Activated CD4-positive, alpha-beta T cell treated with anti-CD3 and anti-CD28 coated beads, Interleukin-2, amount 50 U/mL, for 48 hours (primary cell): ENCODE data around the gene YAE1.
A peak's percentile ranks its signal among the peaks of the same experiment; 100 is the strongest.

ENCODE experiments used
- DNase-seq, 2 experiments: peaks; one replicate each; pipeline ENCODE4 v3.0.0-alpha.2; 2020

Gene YAE1

DNA sequence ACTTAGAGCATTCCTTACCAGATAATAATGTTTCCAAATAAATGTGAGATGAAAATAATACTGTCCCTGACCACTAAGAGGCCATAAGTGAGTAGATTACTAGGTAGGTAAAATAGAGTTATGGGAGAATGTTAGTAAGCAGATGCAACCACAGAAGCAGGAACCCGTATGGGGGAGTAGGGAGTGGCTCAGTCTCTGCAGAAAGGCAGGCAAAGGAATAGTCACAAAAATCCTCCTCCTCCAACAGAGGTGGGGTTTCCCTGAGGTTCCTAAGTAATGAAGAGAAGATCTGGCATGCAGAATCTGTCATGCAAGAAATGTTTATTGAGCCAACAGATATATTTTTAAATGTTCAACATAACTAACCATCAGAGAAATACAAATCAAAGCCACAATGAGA is 9.0 kb upstream of the YAE1 start:
- DNase-seq: no peak

DNA sequence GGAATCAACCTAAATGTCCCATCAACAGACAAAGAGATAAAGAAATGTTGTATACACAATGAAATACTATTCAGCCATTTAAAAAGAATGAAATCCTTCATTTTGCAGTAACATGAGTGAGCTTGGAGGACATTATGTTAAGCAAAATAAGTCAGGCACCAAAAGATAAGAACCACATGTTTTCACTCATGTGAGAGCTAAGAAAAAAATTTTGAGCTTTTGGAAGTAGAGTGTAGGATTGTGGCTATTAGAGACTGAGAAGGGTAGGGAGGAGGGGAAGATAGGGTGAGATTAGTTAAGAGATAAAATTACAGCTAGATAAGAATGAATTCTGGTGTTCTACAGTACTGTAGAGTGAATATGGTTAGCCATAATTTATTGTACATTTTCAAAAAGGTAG is 8.3 kb upstream of the YAE1 start:
- no peak for DNase-seq

DNA sequence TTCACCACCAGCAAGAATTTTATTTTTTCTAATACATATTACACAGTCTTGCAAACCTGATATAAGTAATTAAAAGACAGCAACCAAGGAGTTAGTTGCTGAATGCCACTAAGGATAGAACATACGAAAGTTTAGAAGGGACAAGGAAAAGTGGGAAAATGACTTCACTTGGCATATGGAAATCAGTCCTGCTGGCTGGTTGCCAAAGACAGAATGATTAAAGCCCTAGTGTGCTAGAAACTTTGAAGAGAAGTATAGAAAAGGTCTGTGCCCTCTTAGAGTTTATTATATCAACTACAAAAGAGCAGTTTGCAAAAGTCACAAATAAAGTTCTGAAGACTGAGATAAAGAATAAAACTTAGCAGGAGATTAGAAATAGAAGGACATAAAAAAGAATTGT is 5.8 kb upstream of the YAE1 start:
- DNase-seq: no peak

DNA sequence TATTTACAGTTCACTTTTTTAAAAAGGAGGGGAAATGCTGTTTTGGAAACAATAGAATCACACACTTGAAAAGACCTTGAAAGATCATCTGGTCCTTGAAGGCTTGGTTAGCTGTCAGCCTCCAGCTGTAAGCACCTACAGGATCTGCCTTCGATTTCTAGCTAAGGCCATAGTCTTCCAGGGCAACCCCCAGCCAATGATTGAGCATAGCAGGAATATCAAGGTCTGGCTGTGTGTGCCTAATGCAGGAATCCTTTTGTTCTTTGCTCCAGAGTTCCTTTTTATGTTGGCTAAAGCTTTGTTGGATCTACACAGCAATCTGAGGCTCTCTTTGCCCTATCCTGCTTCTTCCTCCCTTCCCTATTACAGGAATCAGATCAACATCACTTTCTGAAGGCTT is 5.2 kb upstream of the YAE1 start:
- no peak for DNase-seq

DNA sequence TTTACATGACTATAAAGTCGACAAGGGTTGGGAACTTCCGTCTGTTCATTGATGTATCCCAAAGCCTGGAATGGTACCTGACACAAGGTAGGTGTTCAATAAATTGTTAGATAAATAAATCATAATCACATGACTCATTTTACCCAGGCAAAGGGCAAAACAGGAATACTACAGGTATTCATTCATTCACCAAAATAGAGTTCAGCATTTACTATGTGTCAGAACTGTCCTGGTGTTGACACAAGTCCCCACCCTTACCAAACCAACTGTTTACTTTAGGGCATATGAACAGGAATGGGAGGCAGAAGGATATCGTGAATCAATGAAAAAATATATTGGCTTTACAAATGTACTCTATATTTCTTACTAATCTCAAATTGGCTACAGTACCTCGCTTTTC is 666 bp upstream of the YAE1 start:
- no peak for DNase-seq

DNA sequence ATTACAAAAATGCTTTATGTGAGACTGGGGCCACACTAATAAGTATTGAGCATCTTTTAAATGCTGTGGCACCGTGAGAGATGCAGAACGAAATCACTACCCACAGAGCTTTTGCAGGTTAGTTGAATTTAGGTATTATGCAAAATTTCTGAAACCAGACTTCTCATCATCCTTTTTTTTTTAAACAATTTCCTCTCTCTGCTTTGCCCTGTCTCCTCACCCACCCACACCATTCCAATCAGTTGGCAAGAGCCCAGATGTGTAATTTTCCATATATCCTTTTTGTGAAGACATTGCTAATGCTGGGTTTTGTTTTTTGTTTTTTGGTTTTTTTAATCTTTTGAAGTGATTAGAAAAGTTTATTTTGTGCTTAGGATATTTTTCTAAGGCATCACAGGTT is 1.1 kb downstream of the YAE1 start:
- DNase-seq: no peak

DNA sequence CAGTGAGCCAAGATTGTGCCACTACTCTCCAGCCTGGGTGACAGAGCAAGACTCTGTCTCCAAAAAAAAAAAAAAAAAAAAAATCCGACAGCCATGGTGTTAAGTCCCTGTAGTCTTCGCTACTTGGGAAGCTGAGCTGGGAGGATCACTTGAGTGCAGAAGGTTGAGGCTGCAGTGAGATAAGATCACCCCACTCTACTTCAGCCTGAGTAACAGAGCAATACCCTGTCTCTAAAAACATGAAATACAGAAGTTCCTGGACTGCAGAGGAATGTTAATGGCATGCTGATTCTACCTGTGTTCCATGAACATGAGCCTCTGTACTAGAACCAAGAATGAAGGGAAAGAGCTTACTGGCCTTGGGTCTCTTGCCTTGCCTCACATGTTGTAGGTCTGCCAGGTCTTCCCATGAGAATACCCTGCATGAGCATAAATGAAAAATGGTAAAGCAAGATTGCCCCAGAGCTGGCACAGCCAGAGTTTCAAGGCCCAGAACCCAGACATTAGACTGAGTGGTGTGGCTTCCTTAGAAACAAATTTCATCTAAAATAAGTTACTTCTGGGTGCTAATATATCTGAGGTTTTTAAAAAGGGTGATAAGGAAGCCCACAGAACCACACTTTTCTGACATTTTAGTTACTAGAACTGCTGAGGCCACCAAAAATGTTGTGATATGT is 8.6 kb downstream of the YAE1 start:
- no peak for DNase-seq

DNA sequence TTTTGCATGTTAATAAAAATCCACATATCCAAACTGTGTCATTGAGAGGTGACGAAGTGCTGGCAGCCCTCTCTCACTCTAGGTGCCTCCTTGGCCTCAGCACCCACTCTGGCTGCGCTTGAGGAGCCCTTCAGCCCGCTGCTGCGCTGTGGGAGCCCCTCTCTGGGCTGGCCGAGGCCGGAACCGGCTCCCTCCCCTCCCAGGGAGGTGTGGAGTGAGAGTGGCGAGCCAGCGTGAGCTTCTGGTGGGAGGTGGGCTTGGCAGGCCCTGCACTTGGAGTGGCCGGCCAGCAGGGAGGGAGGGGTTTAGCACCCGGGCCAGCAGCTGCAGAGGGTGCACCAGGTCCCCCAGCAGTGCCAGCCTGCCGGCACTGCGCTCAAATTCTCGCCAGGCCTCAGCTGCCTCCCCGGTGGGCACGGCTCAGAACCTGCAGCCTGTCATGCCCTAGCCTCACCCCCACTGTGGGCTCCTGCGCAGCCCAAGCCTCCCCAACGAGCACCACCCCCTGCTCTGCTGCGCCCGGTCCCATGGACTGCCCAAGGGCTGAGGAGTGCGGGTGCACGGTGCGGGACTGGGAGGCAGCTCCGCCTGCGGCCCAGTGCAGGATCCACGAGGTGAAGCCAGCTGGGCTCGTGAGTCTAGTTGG is 11.1 kb downstream of the YAE1 start:
- DNase-seq: no peak

DNA sequence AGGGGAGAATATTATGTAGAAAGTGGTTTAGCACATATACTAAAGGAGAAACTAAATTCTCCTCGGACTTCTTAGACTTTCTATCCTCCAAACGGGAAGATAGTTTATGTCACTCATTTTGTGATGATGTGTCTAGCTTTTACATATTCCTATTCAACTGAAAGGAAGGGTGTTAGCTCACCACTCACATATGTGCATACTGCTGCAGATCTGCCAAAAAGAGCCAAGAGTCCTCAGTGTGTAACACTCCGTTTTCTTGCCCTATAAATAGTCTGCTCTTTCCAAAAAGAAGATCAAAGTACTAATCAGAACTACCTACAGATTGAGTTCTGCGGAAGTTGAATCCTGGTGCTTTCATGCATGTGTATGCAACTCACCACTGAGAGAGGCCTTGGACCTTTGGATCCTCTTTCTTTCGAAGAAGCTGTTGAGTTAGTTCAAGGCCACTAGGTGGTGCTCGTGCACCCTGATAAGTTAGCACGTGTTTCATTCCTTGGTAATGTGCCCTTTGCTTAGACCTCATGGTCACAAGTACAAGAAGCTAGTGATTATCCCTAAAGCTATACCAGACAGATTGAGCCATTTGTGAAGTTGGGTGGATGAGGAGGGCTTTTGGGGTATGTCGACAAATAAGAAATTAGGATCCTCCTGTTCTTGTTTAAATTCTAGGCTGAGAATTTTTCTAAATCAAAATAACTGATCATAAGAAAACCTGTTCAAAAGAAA is 14.1 kb downstream of the YAE1 start:
- peak; percentile 72 to 75 for DNase-seq

DNA sequence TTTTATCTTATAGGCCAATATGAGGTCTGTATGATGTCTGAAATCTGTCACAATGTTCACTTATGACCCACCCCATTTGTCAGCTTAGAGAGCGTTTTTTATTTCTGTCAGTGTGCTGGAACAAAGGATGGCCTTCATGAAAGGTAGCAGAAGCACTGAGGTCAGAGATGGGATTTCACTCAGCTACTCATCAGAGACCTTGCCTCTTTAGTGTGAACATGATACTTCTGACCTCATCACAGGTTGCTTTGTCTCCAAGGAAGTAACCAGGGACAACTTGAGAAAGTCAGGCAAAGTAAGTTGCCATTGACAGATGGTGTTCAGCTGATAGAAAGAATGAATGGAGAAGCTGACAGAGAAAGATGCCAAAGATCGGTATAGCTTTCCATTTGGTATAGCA is 16.3 kb downstream of the YAE1 start:
- DNase-seq: no peak

DNA sequence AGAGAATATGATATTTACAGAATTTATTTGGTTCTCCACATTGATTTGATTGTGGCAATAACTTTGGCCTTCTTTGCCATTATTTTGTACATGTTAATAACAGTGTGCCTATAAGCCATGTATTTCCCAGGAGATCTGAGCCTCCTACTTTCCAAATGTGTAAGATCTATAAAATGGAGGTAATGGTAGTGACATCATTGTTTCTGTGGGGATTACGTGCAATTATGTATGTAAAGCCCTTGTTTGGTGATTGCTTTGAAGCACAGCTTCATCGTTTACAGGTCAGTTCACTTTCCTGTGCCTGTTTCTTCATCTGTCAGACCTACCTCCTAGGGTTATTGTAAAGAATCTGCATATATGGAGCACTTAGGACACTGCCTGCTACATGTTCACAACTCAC is 17.3 kb downstream of the YAE1 start:
- no peak for DNase-seq

DNA sequence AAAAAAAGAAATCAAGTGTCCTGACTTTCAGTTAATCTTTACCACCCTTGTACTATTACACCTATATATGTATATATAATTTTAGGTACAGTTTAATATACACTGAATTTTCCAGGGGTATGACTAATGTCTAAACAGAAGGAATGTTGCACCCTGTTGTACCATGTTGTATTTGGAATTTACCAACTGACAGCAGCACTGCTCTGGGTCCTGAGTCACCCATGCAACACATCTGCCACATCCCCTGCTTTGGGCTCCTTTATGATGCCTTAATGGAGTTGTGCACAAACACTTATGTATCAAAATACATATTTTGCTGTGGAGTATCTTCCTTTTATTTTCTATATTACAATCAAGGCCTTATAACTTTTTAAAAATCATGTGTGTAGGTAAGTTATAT is 21.2 kb downstream of the YAE1 start:
- DNase-seq: no peak

DNA sequence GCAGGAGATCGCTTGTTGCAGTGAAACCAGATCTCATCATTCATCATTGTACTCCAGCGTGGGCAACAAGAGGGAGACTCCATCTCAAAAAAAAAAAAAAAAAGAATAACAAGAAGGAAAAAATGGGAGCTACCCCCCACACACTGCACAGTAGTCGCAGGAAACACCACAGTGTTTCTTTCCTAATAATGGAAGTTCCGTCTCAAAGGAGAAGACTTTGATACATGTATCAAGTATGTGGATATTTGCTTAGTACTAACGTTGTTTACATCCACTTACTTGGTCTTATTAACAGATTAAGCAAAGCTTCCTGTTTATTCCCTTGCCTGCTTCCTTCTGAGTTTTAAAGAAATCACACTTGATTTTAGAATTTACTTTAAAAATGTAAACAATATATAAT is 22.2 kb downstream of the YAE1 start:
- DNase-seq: no peak

DNA sequence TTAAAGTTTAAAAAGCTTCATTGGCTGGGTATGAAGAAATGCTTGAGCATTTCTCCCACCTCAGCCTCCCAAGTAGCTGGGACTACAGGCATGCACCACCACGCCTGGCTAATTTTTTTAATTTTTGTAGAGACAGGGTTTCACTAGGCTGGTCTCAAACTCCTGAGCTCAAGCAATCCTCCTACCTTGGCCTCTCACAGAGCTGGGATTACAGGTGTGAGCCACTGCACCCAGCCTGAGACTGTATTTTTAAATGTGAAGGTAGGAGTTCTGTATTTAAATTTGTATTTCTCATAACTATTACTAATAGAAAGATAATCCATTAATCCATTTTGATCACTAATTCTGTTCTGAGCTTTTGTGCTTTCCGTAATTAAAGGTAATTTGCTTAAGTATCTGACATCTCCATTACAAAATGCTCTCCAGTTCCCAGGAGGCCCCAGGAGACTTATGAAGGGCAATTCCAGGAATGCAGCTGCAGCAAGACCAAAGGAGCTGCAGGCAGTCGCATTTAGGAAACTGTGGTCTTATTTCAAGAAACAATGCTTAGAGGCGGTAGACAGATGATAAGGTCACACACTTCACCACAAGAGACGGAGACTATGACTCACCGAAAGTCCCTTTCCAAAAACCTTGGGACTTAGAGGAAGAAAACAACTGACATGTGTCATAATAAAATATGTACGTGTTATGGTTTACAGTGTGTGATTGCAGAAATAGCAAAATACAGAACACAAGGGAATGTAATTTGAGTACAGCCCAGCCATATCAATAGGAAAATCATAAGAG is 23.3 kb downstream of the YAE1 start:
- peak; percentile 50 to 67 for DNase-seq

DNA sequence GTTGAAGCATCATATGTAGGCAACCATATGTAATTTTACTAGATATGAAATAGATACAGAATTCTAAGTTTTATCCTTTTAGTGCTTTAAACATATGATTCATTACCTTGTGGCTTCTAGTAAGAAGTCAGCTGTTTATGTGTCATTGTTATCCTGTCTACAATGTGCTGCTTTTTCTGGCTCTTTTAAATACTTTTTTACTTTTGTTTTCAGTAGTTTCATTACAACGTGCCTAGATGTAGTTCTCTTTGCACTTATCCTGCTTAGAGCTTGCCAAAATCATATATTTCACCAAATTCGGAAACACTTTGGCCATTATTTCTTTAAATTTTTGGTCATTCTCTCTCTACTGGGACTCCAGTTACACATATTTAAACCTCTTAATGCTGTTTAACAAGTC is 26.4 kb downstream of the YAE1 start:
- no peak for DNase-seq

DNA sequence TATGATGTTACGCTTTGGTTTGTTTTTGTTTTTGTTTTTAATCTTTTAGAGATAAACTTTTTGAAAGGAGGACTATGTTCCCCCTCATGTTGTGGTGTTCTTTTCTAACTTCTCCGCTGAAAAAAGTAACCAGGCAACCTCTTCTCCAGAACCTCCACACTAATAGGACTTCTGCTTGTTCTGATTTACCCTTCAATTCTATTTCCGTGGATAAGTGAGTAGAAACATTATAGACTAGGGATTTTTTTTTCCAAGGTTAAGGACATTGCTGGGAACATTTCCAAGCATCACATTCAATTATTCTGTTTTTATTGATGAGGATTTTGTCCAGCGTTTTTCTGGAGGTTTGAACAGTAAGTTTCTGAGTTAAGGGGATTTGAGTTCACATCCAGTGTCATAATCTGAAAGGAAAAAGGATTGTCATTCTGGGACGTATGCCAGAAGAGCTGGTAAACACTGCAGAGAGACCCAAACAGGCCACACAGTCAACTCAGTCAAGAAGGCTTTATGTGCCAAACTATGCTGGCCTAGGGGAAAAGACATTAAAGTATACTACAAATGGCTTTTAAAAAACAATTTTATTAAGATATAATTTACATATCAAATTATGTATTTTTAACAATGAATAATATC is 28.9 kb downstream of the YAE1 start:
- no peak for DNase-seq

DNA sequence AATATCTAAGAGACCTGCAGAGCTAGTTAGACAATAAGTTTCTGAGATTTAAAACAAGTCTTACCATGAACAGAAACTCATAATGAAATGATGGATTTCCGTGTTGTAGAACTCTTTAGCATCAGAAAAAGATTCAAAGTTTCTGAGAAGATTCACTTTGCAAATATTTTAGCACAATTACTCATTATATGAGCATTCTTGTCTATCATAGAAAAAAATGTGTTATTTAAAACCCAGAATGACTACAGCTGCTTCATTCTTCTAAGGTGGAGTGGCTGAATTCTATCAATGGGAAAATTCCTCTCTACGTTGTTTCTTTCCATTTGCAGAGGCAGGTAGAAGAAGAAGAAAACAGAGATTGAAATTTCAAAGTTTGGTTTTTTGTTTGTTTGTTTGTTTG is 36.1 kb downstream of the YAE1 start:
- DNase-seq: no peak

DNA sequence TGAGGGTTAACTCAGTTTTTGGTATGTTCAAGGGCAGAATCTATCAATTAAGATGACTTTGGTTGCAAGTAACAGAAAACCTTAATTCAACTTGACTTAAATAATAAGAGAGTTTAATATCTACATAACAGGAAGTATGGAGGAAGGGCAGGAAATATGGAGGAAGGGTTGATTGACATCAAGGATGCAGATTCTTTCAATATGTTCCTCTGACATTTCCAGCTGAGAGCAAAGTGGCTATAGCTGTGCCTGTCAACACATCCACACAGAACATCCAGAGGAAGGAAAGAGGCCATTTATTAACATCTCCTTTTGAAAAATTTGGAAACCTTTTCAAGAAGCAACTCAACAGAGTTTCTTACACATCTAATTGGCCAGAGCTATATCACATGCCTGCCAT is 37.7 kb downstream of the YAE1 start:
- DNase-seq: no peak

DNA sequence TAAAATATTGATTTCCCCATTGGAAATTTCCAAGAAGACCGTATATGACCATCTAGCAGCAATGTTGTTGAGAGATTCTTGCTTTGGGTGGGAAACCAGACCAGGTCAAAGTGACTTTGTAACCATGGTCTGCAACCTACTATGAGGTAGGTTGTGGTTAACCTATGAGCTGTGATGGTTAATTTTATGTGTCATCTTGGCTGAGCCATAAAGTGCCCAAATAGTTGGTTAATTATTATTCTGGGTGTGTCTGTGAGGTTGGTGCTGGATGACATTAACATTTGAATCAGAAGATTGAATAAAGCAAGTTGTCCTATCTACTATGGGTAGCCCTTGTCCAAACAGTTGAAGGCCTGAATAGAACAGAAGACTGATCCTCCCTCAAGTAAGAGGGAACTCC is 38.9 kb downstream of the YAE1 start:
- DNase-seq: no peak

DNA sequence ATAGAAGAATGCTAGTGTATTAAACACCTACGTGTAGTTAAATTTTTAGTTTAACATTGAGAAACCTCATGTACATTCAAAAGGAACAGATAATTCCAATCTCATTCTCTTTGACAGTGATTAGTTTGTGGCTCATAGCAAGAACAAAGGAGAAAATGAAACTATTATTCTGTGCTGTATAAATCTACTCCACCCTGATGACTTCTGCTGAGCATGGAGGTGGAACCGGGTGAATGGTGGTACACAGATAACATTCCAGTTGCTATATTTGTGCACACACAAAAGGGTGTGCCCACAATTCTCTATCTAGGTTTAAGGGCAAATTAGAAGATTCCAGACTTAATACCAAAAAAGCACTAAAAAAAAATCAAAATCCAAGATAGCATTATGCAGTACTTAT is 40.1 kb downstream of the YAE1 start:
- no peak for DNase-seq

DNA sequence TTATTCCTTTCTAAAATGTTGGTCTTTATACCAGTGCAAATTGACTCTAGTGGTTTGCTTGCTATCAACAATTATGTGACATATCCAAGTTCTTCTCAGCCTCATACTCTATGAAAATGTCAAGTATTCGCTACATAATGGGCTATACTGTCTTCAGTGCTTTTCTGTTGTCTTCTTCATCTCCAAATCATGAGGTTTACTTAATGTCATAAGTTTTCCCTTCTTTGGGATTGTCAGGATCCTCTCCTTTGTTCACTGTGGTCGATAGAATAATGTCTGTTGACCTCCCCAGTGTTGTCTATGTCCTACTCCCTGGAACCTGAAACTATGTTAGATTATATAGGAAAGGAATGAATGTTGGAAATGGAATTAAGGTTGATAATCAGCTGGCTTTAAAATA is 40.7 kb downstream of the YAE1 start:
- no peak for DNase-seq

DNA sequence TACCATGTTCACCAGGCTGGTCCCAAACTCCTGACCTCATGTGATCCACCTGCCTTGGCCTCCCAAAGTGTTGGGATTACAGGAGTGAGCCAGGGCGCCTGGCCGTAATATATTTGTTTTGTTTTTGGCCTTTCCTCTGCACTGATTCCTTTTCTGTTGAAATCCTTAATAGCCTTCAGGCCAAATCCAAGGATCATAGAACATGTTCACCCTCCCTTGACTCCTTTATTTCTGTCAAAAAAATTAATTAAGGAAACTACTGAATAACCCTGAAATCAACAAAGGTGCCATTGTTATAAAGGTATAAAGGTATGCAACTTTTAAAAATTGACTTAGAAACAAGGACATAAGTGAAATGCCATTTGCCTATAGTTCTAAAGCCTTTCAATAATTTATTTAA is 41.7 kb downstream of the YAE1 start:
- no peak for DNase-seq

DNA sequence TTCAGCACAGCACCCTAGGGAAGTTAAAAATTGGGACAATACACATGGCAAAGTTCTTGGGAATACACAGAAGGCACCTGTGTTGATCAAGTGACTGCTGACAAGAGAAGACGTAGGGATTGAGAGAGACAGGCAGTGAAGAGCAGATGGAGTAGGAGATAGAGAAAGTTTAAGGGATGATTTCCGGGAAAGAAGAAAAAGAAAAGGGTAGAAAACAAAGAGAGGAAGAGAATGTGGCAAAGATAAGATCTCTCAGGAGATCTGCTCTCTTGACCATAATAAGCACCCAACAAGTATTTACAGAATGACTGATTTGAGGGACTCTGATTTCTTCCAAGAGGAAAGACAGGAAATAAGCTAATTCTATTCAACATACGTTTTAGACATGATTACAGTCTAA is 42.1 kb downstream of the YAE1 start:
- DNase-seq: no peak
